NCI-H748 (cell line): ENCODE results near the gene TSHZ1.

Experiments used
- DNase-seq: peaks from one replicate; lab custom pipeline; 2025; ENCODE audit not compliant: unreplicated experiment; lab: John Stamatoyannopoulos, UW

Gene TSHZ1

GRCh38 chr18:75207310-75208154 is 3.1 kb upstream of the TSHZ1 start:
- peak; percentile 72 for DNase-seq

- DNase-seq = peak; percentile 76
Observed at GRCh38 chr18:75208155-75208835, 2.3 kb upstream of the TSHZ1 start.

GRCh38 chr18:75208836-75209128 is 1.8 kb upstream of the TSHZ1 start:
- no peak for DNase-seq

- DNase-seq = peak; percentile 92
Observed at GRCh38 chr18:75209129-75209950, 1.3 kb upstream of the TSHZ1 start, which contains the start of gene PTGR3. TSS of gene PTGR3 (minus strand) at chr18:75209139. CDS start at chr18:75209058, 81 bp downstream.

GRCh38 chr18:75209951-75210258 is 692 bp upstream of the TSHZ1 start:
- DNase-seq = peak; percentile 79

- DNase-seq = peak; percentile 67
Observed at GRCh38 chr18:75211002-75211621, 515 bp downstream of the TSHZ1 start.

GRCh38 chr18:75211626-75211952 is 992 bp downstream of the TSHZ1 start:
- DNase-seq = peak; percentile 53

- DNase-seq = peak; percentile 64
Observed at GRCh38 chr18:75211953-75212750, 1.6 kb downstream of the TSHZ1 start.

- DNase-seq = no peak
Observed at GRCh38 chr18:75212751-75213090, 2.1 kb downstream of the TSHZ1 start.

GRCh38 chr18:75213611-75214331 is 3.2 kb downstream of the TSHZ1 start:
- peak; percentile 69 for DNase-seq

GRCh38 chr18:75214332-75214690 is 3.7 kb downstream of the TSHZ1 start:
- no peak for DNase-seq

- DNase-seq = peak; percentile 51
Observed at GRCh38 chr18:75214766-75215510, 4.3 kb downstream of the TSHZ1 start.

- DNase-seq = peak; percentile 37
Observed at GRCh38 chr18:75215663-75216062, 5.1 kb downstream of the TSHZ1 start.

GRCh38 chr18:75216212-75216910 is 5.8 kb downstream of the TSHZ1 start:
- DNase-seq = no peak

- no peak for DNase-seq
Observed at GRCh38 chr18:75216911-75217689, 6.5 kb downstream of the TSHZ1 start.

GRCh38 chr18:75218065-75218923 is 7.7 kb downstream of the TSHZ1 start:
- peak; percentile 56 for DNase-seq

- DNase-seq = no peak
Observed at GRCh38 chr18:75219745-75220375, 9.3 kb downstream of the TSHZ1 start.
